HCT116 (cell line): ENCODE measurements around the gene ATP6V1G2. TPM values are rescaled to one million over a fixed set of nuclear protein-coding genes. Genes with fewer than 3 reads are reported as not detected.
"Not testable (repeated sequence)": the region's sequence is repeated elsewhere in the genome, so short reads cannot be mapped to it uniquely, and the experiment has no call there.

Source experiments
- ATAC-seq: fragments of 200-7000 bp; cut with Tn5 transposase; 2 replicates; pipeline ENCODE4 v1.9.1; 2020; ENCODE audit warnings: mild to moderate bottlenecking, moderate library complexity
- BruUV-seq: library from RNA; stranded (reverse); fragments of 400-500 nt; replicated peaks from 2 replicates; lab custom pipeline; 2021; lab: Mats Ljungman, UMichigan
- CTCF ChIA-PET: fragments of 300-600 bp; sonication (Branson Sonifier 250); formaldehyde crosslinking; loops from one replicate; lab custom pipeline; 2021; ENCODE audit warnings: antibody characterized with exemption; lab: Charles Lee
- POLR2A ChIA-PET: fragments of 300-600, 350-600 bp; sonication (Branson Sonifier 250); formaldehyde crosslinking; loops from one replicate; lab custom pipeline; 2021; ENCODE audit warnings: antibody characterized with exemption; lab: Charles Lee
- RAD21 ChIA-PET, 2 experiments: fragments of 300-600 bp; sonication (Branson Sonifier 250); formaldehyde crosslinking; loops; one replicate each; lab custom pipeline; 2023; ENCODE audit warnings: low total read pairs in 2 of 2; ENCODE audit not compliant: uncharacterized antibody in 2 of 2, unreplicated experiment in 2 of 2, low non-redundant PET in 1 of 2; lab: Charles Lee
- DNase-seq: peaks from one replicate; pipeline ENCODE4 v3.0.0-alpha.2; 2010; ENCODE audit warnings: low read depth, low spot score
- H2AFZ ChIP-seq: fragments of 200-600 bp; shearing (Covaris generic), sonication (generic); 2 replicates; pipeline ENCODE4 v1.6.1; 2017; ENCODE audit warnings: low read depth, mixed run types, mixed read lengths, antibody characterized with exemption, low read length; ENCODE audit not compliant: poor library complexity, severe bottlenecking
- H3K27ac ChIP-seq: 2 replicates; pipeline ENCODE4 v1.5.1; 2012; ENCODE audit warnings: low read depth, low read length
- H3K27me3 ChIP-seq: fragments of 200-600 bp; sonication (generic); 2 replicates; pipeline ENCODE4 v1.6.1; 2016; ENCODE audit warnings: mixed run types, low read length, mixed read lengths; ENCODE audit not compliant: insufficient read depth
- H3K36me3 ChIP-seq, 2 experiments: fragments of 200-500 bp in 1 of 2; fragments of 200-600 bp in 1 of 2; sonication (Bioruptor generic) in 1 of 2; sonication (generic) in 1 of 2; 2 replicates each; pipeline versions ENCODE4 v1.5.1 to v1.6.1; 2014 to 2016; ENCODE audit warnings: low read length in 2 of 2, inconsistent platforms in 1 of 2, mixed read lengths in 1 of 2, mixed run types in 1 of 2; ENCODE audit not compliant: insufficient read depth in 2 of 2, control insufficient read depth in 1 of 2
- H3K4me1 ChIP-seq, 2 experiments: fragments of 200-600 bp in 1 of 2; sonication (generic) in 1 of 2; 2 replicates each; pipeline versions ENCODE4 v1.5.1 to v1.6.1; 2012 to 2017; ENCODE audit warnings: low read length in 2 of 2, inconsistent platforms in 1 of 2, mild to moderate bottlenecking in 1 of 2, mixed read lengths in 1 of 2, mixed run types in 1 of 2, moderate library complexity in 1 of 2; ENCODE audit not compliant: insufficient read depth in 2 of 2, control insufficient read depth in 1 of 2
- H3K4me2 ChIP-seq: fragments of 200-600 bp; sonication (generic); 2 replicates; pipeline ENCODE4 v1.6.1; 2017; ENCODE audit warnings: mixed run types, low read length, mixed read lengths
- H3K4me3 ChIP-seq, 2 experiments: fragments of 200-600 bp in 1 of 2; sonication (generic) in 1 of 2; replicated peaks in 1 of 2; 2 replicates each; pipeline ENCODE4 v1.5.1; 2011 to 2016; ENCODE audit warnings: low read length in 2 of 2, control low read depth in 1 of 2, low read depth in 1 of 2, mild to moderate bottlenecking in 1 of 2, mixed read lengths in 1 of 2, mixed run types in 1 of 2
- H3K79me2 ChIP-seq: fragments of 200-600 bp; sonication (generic); 2 replicates; pipeline ENCODE4 v1.6.1; 2017; ENCODE audit warnings: mild to moderate bottlenecking, mixed run types, low read length, moderate library complexity, mixed read lengths; ENCODE audit not compliant: insufficient read depth
- H3K9ac ChIP-seq: fragments of 200-600 bp; sonication (generic); 2 replicates; pipeline ENCODE4 v1.6.1; 2016; ENCODE audit warnings: low read length, mixed read lengths
- H3K9me2 ChIP-seq: fragments of 200-600 bp; sonication (generic), shearing (Covaris generic); 2 replicates; pipeline ENCODE4 v1.6.1; 2017; ENCODE audit warnings: mixed run types, mild to moderate bottlenecking, moderate library complexity; ENCODE audit not compliant: insufficient read depth
- H3K9me3 ChIP-seq, 2 experiments: fragments of 200-500 bp in 1 of 2; fragments of 200-600 bp in 1 of 2; sonication (Bioruptor generic) in 1 of 2; sonication (generic) in 1 of 2; 2 replicates each; pipeline ENCODE4 v1.6.1; 2014 to 2017; ENCODE audit warnings: low read length in 2 of 2, mixed read lengths in 2 of 2, inconsistent platforms in 1 of 2, low read depth in 1 of 2, mild to moderate bottlenecking in 1 of 2, mixed run types in 1 of 2, moderate library complexity in 1 of 2; ENCODE audit not compliant: control insufficient read depth in 1 of 2, insufficient read depth in 1 of 2
- H4K20me1 ChIP-seq: fragments of 200-600 bp; sonication (generic), shearing (Covaris generic); 2 replicates; pipeline ENCODE4 v1.6.1; 2017; ENCODE audit warnings: mixed run types, mild to moderate bottlenecking, moderate library complexity; ENCODE audit not compliant: insufficient read depth
- ATF3 ChIP-seq: IDR thresholded peaks from 2 replicates; pipeline ENCODE4 v1.6.1; 2012
- EGR1 ChIP-seq: IDR thresholded peaks from 2 replicates; pipeline ENCODE4 v1.6.1; 2012; ENCODE audit warnings: low read depth
- ELF1 ChIP-seq: IDR thresholded peaks from 2 replicates; pipeline ENCODE4 v1.6.1; 2012; ENCODE audit warnings: low read depth, borderline replicate concordance
- EZH2phosphoT487 ChIP-seq: fragments of 200-600 bp; IDR thresholded peaks from 2 replicates; pipeline ENCODE4 v1.6.1; 2018; ENCODE audit warnings: antibody characterized with exemption, borderline replicate concordance
- POLR2A ChIP-seq: IDR thresholded peaks from 2 replicates; pipeline ENCODE4 v1.7.0; 2011; ENCODE audit warnings: borderline replicate concordance; ENCODE audit not compliant: insufficient read depth, insufficient read length; ENCODE audit errors: extremely low read depth
- POLR2AphosphoS5 ChIP-seq: IDR thresholded peaks from 2 replicates; pipeline ENCODE4 v1.6.1; 2011; ENCODE audit warnings: mild to moderate bottlenecking, low read depth, low read length, moderate library complexity
- RAD21 ChIP-seq: IDR thresholded peaks from 2 replicates; pipeline ENCODE4 v1.6.1; 2012; ENCODE audit warnings: low read depth, mild to moderate bottlenecking
- SIN3A ChIP-seq: IDR thresholded peaks from 2 replicates; pipeline ENCODE4 v1.6.1; 2012; ENCODE audit warnings: low read depth
- SRF ChIP-seq: IDR thresholded peaks from 2 replicates; pipeline ENCODE4 v1.6.1; 2012; ENCODE audit warnings: low read depth
- ZNF274 ChIP-seq: fragments of 200-500 bp; sonication (Bioruptor generic); IDR thresholded peaks from 2 replicates; pipeline ENCODE4 v1.6.1; 2014; ENCODE audit warnings: mild to moderate bottlenecking, low read depth, low read length, inconsistent platforms
- intact Hi-C: fragments of 100-400 bp; cut with micrococcal nuclease; formaldehyde crosslinking; loops from 2 replicates; pipeline ENCODE4 v1.10.0; 2022
- total RNA-seq: library from RNA; stranded (reverse); gene quantifications from one replicate; pipeline ENCODE4 v1.2.1, GENCODE V29; 2021; ENCODE audit not compliant: unreplicated experiment
- TF ChIP-seq, protein P1 (sequence below): IDR thresholded peaks from 2 replicates; pipeline ENCODE4 v1.6.1; 2011; ENCODE audit warnings: mild to moderate bottlenecking, low read length, moderate library complexity; ENCODE audit not compliant: insufficient replicate concordance; ENCODE audit errors: extremely low read depth

ATP6V1G2 gene
- total RNA-seq, 1 experiment from 2014 or later: 1.8 TPM

DNA sequence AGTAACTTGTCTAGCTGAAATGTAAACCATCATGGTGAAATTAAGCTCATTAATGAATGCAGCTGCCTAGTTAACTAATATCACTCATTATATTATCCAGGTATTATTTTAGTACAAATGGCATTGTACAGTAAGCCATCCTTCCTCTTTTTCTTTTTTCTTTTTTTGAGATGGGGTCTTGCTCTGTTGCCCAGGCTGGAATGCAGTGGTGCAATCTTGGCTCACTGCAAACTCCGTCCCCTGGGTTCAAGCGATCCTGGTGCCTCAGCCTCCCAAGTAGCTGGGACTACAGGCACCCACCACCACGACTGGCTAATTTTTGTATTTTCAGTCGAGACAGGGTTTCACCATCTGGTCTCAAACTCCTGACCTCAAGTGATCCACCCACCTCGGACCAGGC, 44.3 kb upstream of the ATP6V1G2 start:
- POLR2A ChIA-PET, RAD21 ChIA-PET, H3K9me3 ChIP-seq, H3K27ac ChIP-seq, H3K9me2 ChIP-seq, H3K9ac ChIP-seq, H3K36me3 ChIP-seq, H2AFZ ChIP-seq, BruUV-seq, DNase-seq, H3K79me2 ChIP-seq, ATAC-seq, H3K4me1 ChIP-seq, H3K27me3 ChIP-seq, H3K4me3 ChIP-seq, H4K20me1 ChIP-seq, H3K4me2 ChIP-seq, intact Hi-C loops: not testable (repeated sequence)
- CTCF ChIA-PET: interaction anchor here (1.0 kb wide), 2 partner anchors 8 to 10 kb away, joined by 3 read pairs; no protein-coding TSS in a partner anchor

- no peak overlapping the region for H2AFZ ChIP-seq
Observed at GRCh38 chr6:31588871-31589650, 42.7 kb upstream of the ATP6V1G2 start.

More at GRCh38 chr6:31588871-31589650, 42.7 kb upstream of the ATP6V1G2 start:
- Histone ChIP-seq H3K4me1 (no peaks in the 10 kb centered on the region), H3K9me2 (no peaks in the 10 kb centered on the region), H3K9me3 (no peaks in the 10 kb centered on the region), H3K27ac (no peak overlapping the region), H3K4me2 (no peak overlapping the region), H3K9ac (no peak overlapping the region), H3K36me3 (no peaks in the 10 kb centered on the region), H4K20me1 (no peaks in the 10 kb centered on the region), H3K27me3 (no peaks in the 10 kb centered on the region), H3K4me3 (no peak overlapping the region), H3K79me2 (no peaks in the 10 kb centered on the region)
- POLR2A ChIA-PET: no interaction called here
- no peak for TF ChIP-seq POLR2A
- TF ChIP-seq EZH2phosphoT487: no peak
- TF ChIP-seq RAD21: no peak
- no peak for TF ChIP-seq SRF
- TF ChIP-seq, protein P1, sequence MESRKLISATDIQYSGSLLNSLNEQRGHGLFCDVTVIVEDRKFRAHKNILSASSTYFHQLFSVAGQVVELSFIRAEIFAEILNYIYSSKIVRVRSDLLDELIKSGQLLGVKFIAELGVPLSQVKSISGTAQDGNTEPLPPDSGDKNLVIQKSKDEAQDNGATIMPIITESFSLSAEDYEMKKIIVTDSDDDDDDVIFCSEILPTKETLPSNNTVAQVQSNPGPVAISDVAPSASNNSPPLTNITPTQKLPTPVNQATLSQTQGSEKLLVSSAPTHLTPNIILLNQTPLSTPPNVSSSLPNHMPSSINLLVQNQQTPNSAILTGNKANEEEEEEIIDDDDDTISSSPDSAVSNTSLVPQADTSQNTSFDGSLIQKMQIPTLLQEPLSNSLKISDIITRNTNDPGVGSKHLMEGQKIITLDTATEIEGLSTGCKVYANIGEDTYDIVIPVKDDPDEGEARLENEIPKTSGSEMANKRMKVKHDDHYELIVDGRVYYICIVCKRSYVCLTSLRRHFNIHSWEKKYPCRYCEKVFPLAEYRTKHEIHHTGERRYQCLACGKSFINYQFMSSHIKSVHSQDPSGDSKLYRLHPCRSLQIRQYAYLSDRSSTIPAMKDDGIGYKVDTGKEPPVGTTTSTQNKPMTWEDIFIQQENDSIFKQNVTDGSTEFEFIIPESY: no peak
- TF ChIP-seq ELF1: no peak
- no peak for TF ChIP-seq POLR2AphosphoS5
- no peak for TF ChIP-seq ZNF274
- TF ChIP-seq ATF3: no peak
- no peak for TF ChIP-seq SIN3A
- no peak for TF ChIP-seq EGR1
- CTCF ChIA-PET: interaction anchor here (0.9 to 2.0 kb wide), 2 partner anchors 9 to 43 kb away, joined by 5 to 7 read pairs; partner anchors contain the start of gene ATP6V1G2
- RAD21 ChIA-PET: no interaction called here
- ATAC-seq (no peak), DNase-seq (no peak)
- BruUV-seq: no TSS peak
- intact Hi-C loops: no loop called here
